GM19239 (cell line): ENCODE measurements around the gene DSE.
A peak's percentile ranks its signal among the peaks of the same experiment; 100 is the strongest.

ENCODE experiments used
- DNase-seq: peaks from one replicate; pipeline ENCODE4 v3.0.0; 2011; ENCODE audit warnings: low spot score; ENCODE audit not compliant: insufficient read length
- FAIRE-seq: peaks from 2 replicates; lab custom pipeline; 2011; peaks lifted over from hg19 to GRCh38; lab: Jason Lieb, UNC

The DSE gene

GRCh38 chr6:116385459-116385802 lies 14.7 kb downstream of the DSE start:
- FAIRE-seq (no peak), DNase-seq (no peak)

DNA sequence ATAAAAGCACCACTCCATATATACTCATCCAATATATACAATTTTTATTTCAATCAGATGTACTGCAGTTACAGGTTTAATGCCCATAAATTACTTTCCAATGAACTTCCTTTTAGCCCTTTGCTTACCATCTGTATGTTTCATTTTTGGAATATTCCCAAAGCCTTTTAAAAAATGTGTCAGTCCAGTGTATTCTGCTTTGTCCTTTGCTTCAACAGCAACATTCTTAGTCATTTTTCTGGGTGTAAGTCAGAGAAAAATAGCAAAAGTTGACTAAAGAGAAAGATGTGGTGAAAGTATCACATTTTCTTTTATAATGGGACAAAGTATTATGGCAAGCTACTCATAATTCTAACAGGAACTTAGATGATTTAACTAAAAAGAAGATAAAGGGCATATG lies 15.2 kb downstream of the DSE start:
- DNase-seq (no peak), FAIRE-seq (no peak)

DNA sequence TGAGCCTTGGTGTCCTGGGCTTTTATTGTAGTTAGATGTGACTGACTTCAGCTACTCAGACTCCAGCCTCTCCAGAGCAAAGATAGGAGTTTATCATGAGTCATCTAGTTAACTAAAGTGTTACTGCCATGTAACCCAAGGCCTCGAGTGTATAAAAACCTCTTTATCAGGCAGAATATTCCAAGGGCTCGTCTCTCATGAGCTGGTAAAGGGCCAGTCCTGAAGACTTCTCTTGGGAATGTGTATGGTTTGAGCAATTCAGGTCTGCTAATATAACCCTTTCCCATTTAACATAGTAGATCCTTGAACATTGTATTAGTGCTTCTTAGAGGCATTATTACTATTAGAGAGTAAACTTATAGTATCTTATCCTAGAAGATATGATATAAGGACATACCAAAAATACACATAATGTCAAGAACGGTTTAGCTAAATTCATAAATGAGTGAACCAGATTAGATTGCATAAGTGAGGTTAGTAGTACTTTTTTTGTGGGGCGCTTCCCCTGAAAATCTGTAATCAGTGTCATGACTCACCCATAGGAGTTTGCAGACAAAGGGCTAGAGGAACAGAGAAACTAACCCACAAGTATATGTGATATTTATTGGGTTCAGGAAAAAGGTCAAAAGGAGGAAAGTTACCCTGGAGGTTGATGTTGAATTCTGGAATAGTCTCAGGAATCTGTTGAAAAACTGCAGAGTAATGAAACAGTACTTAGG lies 16.0 kb downstream of the DSE start:
- FAIRE-seq (peak; percentile 78), DNase-seq (no peak)

DNA sequence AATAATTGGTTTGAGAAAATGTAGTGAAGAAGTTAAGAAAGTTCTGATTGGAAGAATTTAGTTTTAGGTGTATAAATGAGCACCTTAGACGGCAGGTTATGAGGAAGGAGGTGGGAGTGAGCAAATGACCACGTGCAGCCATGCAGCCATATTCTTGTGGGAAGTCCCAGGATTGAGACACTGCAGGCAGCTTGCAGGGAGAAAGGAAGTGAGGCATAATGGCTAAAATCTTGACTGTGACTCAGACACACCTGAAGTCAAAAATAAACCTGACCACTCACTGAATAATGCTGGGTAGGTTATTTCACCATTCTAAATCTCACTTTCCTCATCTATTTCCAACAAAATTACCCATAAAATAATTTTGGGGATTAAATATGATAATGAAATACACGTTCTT lies 16.6 kb downstream of the DSE start:
- DNase-seq (no peak), FAIRE-seq (peak; percentile 97)

DNA sequence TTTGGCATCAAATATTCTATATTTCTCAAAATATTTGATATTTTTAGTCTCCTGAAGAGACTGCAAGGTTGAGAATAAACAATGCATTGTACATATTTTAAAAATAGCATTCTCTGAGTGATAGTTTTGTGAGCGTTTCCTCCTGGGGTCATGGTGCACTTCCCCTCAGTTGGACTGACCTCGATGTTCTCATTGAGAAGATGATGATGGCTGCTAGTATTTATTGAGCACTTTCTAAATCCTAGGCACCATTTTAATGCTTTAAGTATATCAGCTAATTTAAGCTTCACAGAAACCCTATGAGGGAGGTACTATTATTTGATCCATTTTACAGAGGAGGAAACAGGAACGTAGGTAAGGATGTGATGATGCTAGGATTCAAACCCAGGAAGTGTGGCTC lies 18.2 kb downstream of the DSE start:
- FAIRE-seq (no peak), DNase-seq (no peak)

- FAIRE-seq: peak; percentile 94
- DNase-seq: no peak
Observed at GRCh38 chr6:116389357-116389756, 18.6 kb downstream of the DSE start.

DNA sequence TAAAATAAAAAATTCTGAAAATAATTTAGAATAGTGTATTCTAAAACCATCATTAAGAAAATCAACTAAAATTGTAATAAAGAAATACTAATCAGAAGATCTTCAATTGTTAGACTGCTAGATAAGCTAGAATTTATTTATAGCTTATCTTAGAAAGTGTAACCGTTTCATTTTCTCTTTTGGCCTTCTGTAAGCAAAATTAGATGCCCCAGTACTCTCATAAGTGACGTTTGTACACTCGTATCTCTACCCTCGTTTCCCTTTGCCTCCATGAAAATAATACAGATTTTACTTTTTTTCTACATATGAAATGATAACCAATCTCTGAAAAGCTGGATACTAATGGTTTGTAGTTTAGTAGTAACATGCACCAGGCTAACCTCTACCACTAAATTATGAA lies 19.8 kb downstream of the DSE start:
- FAIRE-seq (peak; percentile 97), DNase-seq (no peak)

- DNase-seq (no peak), FAIRE-seq (peak; percentile 91)
Observed at GRCh38 chr6:116392132-116393013, 21.6 kb downstream of the DSE start.

DNA sequence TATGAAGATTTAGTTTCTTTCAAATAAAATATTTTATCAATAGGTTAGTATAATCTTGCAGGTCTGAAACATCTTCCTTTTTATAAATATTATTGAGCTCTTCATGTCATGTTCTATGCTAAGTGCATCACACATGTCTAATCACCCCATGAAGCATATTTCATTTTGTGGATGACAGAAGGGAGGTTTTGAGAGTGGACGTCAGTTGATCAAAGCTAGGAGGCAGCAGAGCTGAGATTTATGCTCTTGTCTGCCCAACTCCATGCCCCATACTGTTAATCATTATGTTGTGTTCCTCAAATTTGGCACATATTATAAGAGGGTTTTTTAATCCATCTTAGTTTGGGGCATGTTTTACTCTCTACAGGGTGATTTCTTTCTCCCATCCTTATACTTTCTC lies 22.7 kb downstream of the DSE start:
- no peak for DNase-seq

DNA sequence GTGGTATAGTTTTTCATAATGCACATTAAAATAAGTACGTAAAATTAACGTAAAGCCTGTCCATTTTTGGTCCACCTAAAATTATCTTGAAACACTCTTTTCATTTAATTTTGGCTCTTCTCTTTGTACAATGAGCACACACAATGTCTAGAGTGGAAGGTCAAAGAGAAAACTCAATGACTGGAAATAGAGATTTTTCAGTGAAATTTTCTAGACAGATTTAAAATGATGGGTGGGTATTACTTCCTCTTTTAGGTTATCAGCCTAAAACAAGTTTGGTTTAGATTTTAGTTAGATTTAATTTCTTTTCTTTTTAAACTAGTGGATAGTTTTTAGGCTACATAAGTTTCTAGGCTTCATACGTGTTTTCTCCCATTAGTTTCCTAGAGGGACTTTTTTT lies 24.9 kb downstream of the DSE start:
- FAIRE-seq (peak; percentile 58), DNase-seq (no peak)

More for the DNA sequence above, 22.7 kb downstream of the DSE start:
- no peak for FAIRE-seq

DNA sequence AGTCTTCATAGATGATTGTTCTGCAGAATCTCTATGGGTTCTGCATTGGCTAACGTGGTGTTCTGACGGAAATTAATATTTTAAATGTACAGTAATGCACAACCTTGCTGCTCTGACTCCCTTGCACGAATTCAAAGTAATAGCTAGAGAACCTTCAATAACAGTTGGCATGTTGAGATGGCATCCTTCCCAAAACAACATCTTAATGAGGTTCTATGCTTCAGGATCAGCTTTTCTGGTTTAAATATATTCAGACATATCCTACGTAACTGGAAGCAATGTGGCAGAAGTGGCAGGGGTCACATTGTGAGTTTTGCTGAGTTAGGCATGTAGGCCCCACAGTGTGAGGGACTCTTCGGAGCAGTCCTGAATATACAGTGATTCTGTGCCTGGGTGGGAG lies 25.7 kb downstream of the DSE start:
- no peak for FAIRE-seq
- no peak for DNase-seq

DNA sequence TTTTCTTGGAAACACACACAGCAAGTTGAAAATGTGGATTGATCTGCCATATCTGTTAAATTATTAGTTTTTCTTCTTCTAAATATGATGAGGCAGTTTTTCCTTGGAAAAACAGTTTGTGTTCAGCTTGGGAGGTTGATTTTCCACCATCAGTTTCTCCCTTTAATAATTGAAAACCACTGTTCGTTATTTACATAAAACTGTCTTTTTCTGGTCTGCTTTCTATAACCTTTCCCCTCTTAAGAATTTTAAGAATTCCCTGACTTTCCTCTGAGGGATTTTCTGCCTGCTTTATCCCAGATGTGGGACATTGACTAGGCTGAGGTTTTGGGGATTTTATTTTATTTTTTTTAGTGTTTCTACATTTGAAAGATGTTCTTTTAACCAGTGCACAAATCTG lies 27.2 kb downstream of the DSE start:
- DNase-seq: no peak
- no peak for FAIRE-seq

GRCh38 chr6:116398316-116399010 lies 27.7 kb downstream of the DSE start:
- FAIRE-seq: no peak
- no peak for DNase-seq

DNA sequence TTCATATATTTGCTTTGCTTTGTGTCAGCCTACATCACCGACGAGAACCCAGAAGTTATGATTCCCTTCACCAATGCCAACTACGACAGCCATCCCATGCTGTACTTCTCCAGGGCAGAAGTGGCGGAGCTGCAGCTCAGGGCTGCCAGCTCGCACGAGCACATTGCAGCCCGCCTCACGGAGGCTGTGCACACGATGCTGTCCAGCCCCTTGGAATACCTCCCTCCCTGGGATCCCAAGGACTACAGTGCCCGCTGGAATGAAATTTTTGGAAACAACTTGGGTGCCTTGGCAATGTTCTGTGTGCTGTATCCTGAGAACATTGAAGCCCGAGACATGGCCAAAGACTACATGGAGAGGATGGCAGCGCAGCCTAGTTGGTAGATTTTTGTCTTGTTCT lies 28.5 kb downstream of the DSE start:
- FAIRE-seq (no peak), DNase-seq (no peak)

GRCh38 chr6:116400328-116400727 lies 29.6 kb downstream of the DSE start:
- no peak for DNase-seq

GRCh38 chr6:116402108-116402937 lies 31.6 kb downstream of the DSE start:
- FAIRE-seq (no peak), DNase-seq (no peak)

More at GRCh38 chr6:116400328-116400727, 29.6 kb downstream of the DSE start:
- peak; percentile 33 for FAIRE-seq

- no peak for DNase-seq
- peak; percentile 42 for FAIRE-seq
Observed at GRCh38 chr6:116403205-116403604, 32.5 kb downstream of the DSE start.

- DNase-seq: no peak
- FAIRE-seq: no peak
Observed at GRCh38 chr6:116404696-116405095, 33.9 kb downstream of the DSE start.

DNA sequence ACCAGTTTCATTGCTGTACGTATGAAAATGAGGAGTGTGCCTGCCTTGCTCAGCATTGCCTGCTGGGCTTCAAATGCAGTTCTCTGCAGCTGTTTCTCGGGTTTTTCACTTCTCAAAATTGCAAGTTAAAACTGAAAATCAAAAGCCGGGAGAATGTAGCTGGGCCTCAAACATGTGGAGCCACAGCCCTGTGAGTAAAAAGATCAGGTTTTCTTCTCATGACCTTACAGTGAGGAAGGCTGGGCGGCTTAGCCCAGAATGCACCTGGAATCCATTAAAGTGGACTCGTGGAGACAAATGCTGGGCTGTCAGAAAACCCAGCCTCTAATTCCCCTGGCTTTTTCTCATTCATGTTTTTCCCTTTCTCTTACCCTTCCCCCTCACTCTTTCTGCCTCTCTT lies 34.4 kb downstream of the DSE start:
- peak; percentile 98 for FAIRE-seq
- no peak for DNase-seq

DNA sequence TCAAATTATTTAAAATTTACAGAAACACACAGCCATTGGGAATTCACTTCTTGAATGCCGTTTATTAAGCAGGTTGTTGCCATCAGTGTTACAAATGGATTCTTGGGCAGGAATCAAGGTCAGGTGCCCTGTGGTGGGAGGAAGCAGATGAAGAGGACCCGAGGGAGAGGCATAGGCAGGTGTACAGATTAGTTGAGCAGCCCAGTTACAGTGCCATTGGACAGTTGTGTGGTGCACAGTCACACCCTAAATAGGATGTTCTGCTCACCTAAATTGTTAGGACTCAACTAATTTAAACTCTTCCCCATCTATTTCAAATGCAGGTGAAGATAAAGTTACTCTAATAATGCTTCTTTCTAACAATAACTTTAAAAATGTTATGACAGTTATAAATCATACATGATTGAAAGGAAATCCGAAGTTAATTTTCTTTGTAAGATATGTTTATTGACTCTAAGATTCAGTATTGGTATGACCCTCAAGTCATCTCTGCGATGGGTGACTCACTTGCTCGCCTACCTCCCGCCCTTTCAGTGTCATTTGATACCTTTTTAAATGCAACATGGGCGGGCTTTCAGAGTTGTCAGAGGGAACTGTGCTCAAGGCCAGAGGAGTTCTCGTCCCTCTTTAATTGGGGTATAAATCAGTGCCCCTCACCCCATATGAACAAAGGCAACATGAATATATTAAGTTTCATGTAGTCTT lies 35.1 kb downstream of the DSE start:
- DNase-seq (no peak), FAIRE-seq (no peak)
